HEK293T (cell line): Measurements from ENCODE around the gene DNPH1.

Experiments
- CTCF ChIA-PET: fragments of 350-600 bp; formaldehyde crosslinking; extraction: SDS; loops from one replicate; lab custom pipeline; 2021; ENCODE audit warnings: antibody characterized with exemption, inconsistent platforms; lab: Yijun Ruan, JAX
- POLR2A ChIA-PET: fragments of 350-600 bp; formaldehyde crosslinking; extraction: SDS; loops from one replicate; lab custom pipeline; 2020; ENCODE audit warnings: antibody characterized with exemption, inconsistent platforms; lab: Yijun Ruan, JAX
- DNase-seq: peaks from one replicate; pipeline ENCODE4 v3.0.0; 2012; ENCODE audit warnings: mixed read lengths; ENCODE audit errors: extremely low spot score
- ARNT ChIP-seq: fragments of 450-650 bp; IDR thresholded peaks from 2 replicates; pipeline ENCODE4 v1.6.1; 2017; ENCODE audit warnings: mild to moderate bottlenecking
- BHLHE40 ChIP-seq: fragments of 450-650 bp; IDR thresholded peaks from 2 replicates; pipeline ENCODE4 v1.6.1; 2016; ENCODE audit warnings: mild to moderate bottlenecking, moderate library complexity, borderline replicate concordance
- CTBP1 ChIP-seq: fragments of 450-650 bp; IDR thresholded peaks from 2 replicates; pipeline ENCODE4 v1.6.1; 2016; ENCODE audit warnings: borderline replicate concordance
- ELF4 ChIP-seq: fragments of 450-650 bp; IDR thresholded peaks from 2 replicates; pipeline ENCODE4 v1.6.1; 2017; ENCODE audit warnings: antibody characterized with exemption
- FOXA1 ChIP-seq: fragments of 450-650 bp; IDR thresholded peaks from 2 replicates; pipeline ENCODE4 v1.6.1; 2016; ENCODE audit warnings: mild to moderate bottlenecking
- FOXK2 ChIP-seq: fragments of 450-650 bp; IDR thresholded peaks from 2 replicates; pipeline ENCODE4 v1.6.1; 2016; ENCODE audit warnings: mild to moderate bottlenecking
- FOXM1 ChIP-seq: fragments of 450-650 bp; IDR thresholded peaks from 2 replicates; pipeline ENCODE4 v1.6.1; 2017; ENCODE audit warnings: mild to moderate bottlenecking, borderline replicate concordance
- HDGF ChIP-seq: fragments of 450-650 bp; IDR thresholded peaks from 2 replicates; pipeline ENCODE4 v1.6.1; 2017; ENCODE audit warnings: antibody characterized with exemption, borderline replicate concordance
- L3MBTL2 ChIP-seq: fragments of 450-650 bp; conservative IDR thresholded peaks from 2 replicates; pipeline ENCODE4 v1.6.1; 2016; ENCODE audit warnings: mild to moderate bottlenecking
- LEF1 ChIP-seq: fragments of 450-650 bp; IDR thresholded peaks from 2 replicates; pipeline ENCODE4 v1.6.1; 2017; ENCODE audit warnings: mild to moderate bottlenecking, borderline replicate concordance
- NFRKB ChIP-seq: fragments of 450-650 bp; IDR thresholded peaks from 2 replicates; pipeline ENCODE4 v1.6.1; 2016; ENCODE audit warnings: mild to moderate bottlenecking, moderate library complexity
- PKNOX1 ChIP-seq: fragments of 450-650 bp; IDR thresholded peaks from 2 replicates; pipeline ENCODE4 v1.6.1; 2016
- SP1 ChIP-seq: fragments of 450-650 bp; IDR thresholded peaks from 2 replicates; pipeline ENCODE4 v1.6.1; 2017
- SUZ12 ChIP-seq: fragments of 450-650 bp; IDR thresholded peaks from 2 replicates; pipeline ENCODE4 v1.6.1; 2016; ENCODE audit warnings: mild to moderate bottlenecking
- TARDBP ChIP-seq: fragments of 450-650 bp; IDR thresholded peaks from 2 replicates; pipeline ENCODE4 v1.6.1; 2016
- ZNF384 ChIP-seq: fragments of 450-650 bp; IDR thresholded peaks from 2 replicates; pipeline ENCODE4 v1.6.1; 2016

DNPH1 gene

GRCh38 chr6:43181942-43182860, 47.1 kb downstream of the DNPH1 start, which contains the start of gene CUL9:
TSS of gene CUL9 (plus strand) at chr6:43182196. CDS start at chr6:43184311, 2,115 bp downstream.
- TF ChIP-seq ARNT = no peak
- TF ChIP-seq SP1 = no peak
- TF ChIP-seq ELF4 = peak; percentile 53
- no peak for TF ChIP-seq PKNOX1
- TF ChIP-seq ZNF384 = no peak
- 0 out of 2 replicates have a peak, but pooled peaks have one; percentile 45 for TF ChIP-seq L3MBTL2
- TF ChIP-seq FOXM1 = no peak
- TF ChIP-seq TARDBP = peak; percentile 82
- no peak for TF ChIP-seq LEF1
- no peak for TF ChIP-seq SUZ12
- TF ChIP-seq FOXA1 = no peak
- no peak for TF ChIP-seq CTBP1
- no peak for TF ChIP-seq BHLHE40
- ChIA-PET POLR2A (interaction anchor here (0.6 to 1.8 kb wide), 14 partner anchors 9 to 325 kb away, joined by 3 to 30 read pairs (median 5); partner anchors contain the start of genes CUL7, DNPH1 and SRF), CTCF (interaction anchor here (1.0 kb wide), 1 partner anchor 47 kb away, joined by 5 read pairs; the partner anchor contains the start of gene DNPH1)
- peak; percentile 66 for DNase-seq

GRCh38 chr6:43181621-43181941, 47.7 kb downstream of the DNPH1 start:
- TF ChIP-seq NFRKB (no peak), SP1 (no peak), BHLHE40 (no peak), CTBP1 (no peak), TARDBP (no peak)
- ChIA-PET CTCF (interaction anchor here (1.0 kb wide), 1 partner anchor 48 kb away, joined by 5 read pairs; the partner anchor contains the start of gene DNPH1), POLR2A (interaction anchor here (0.9 to 1.8 kb wide), 11 partner anchors 10 to 326 kb away, joined by 3 to 30 read pairs (median 5); partner anchors contain the start of genes CUL7, DNPH1 and SRF)
- DNase-seq = no peak

DNA sequence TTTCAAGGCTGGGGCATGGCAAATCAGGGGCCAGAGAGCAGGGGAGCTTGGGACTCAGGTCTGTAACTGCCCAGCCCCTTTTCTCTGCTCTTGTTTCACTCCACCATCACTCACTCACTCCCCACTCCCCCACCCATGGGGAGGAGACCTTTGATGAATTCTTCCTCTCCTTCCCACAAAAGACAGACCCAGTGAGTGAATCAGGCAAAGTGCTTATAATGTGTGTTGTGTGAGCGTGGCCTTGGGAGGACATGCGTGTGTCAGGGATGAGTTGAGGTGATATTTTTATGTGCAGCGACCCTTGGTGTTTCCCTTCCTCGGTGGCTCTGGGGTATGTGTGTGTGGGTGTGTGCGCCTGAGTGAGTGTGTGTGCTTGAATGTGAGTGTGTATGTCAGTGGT, 48.3 kb downstream of the DNPH1 start:
- ChIA-PET POLR2A (interaction anchor here (0.9 to 1.3 kb wide), 2 partner anchors 121 to 327 kb away, joined by 3 to 5 read pairs; partner anchors contain the start of genes KLC4 and MRPL2), CTCF (interaction anchor here (1.1 kb wide), 1 partner anchor 49 kb away, joined by 3 read pairs; no protein-coding TSS in a partner anchor)
- TF ChIP-seq CTBP1 (no peak), ARNT (no peak), TARDBP (no peak), BHLHE40 (no peak), NFRKB (no peak), ZNF384 (no peak), SUZ12 (no peak), SP1 (no peak), PKNOX1 (no peak), L3MBTL2 (no peak), HDGF (no peak)
- no peak for DNase-seq

GRCh38 chr6:43180058-43180457, 49.2 kb downstream of the DNPH1 start:
- CTCF ChIA-PET = interaction anchor here (1.1 kb wide), 1 partner anchor 50 kb away, joined by 3 read pairs; no protein-coding TSS in a partner anchor
- POLR2A ChIA-PET = interaction anchor here (0.5 kb wide), 1 partner anchor 155 kb away, joined by 3 read pairs; no protein-coding TSS in a partner anchor
- TF ChIP-seq LEF1 (no peak), ZNF384 (no peak), FOXA1 (no peak), FOXK2 (no peak), HDGF (no peak), ELF4 (no peak), TARDBP (no peak), SP1 (no peak), L3MBTL2 (no peak), PKNOX1 (no peak), NFRKB (no peak), ARNT (no peak), BHLHE40 (no peak), FOXM1 (no peak), SUZ12 (no peak), CTBP1 (no peak)
- DNase-seq = no peak

GRCh38 chr6:43178951-43179830, 50.1 kb downstream of the DNPH1 start:
- TF ChIP-seq ARNT = no peak
- no peak for TF ChIP-seq FOXK2
- ChIA-PET CTCF (no interaction called here), POLR2A (no interaction called here)
- DNase-seq = no peak
